Thoracic aorta (tissue), 2 donors: ENCODE results near the gene VWA3B. TPM values are rescaled to one million over a fixed set of nuclear protein-coding genes. Genes with fewer than 3 reads are reported as not detected.

Source experiments
- ATAC-seq: fragments of 150-250 bp; one replicate; pipeline ENCODE4 v1.8.0; 2017; ENCODE audit warnings: low read depth; ENCODE audit not compliant: insufficient number of reproducible peaks, low FRiP score
- DNase-seq: peaks from one replicate; pipeline ENCODE4 v3.0.0-alpha.2; 2020; ENCODE audit warnings: low spot score
- H3K27ac ChIP-seq, 2 donors: fragments of 200-600 bp; sonication (generic); 1 replicate in 1 of 2; 2 replicates in 1 of 2; pipeline ENCODE4 v1.5.1; 2016; ENCODE audit warnings: mild to moderate bottlenecking in 2 of 2, moderate library complexity in 2 of 2
- H3K27me3 ChIP-seq: fragments of 200-600 bp; sonication (generic); replicated peaks from 2 replicates; pipeline ENCODE4 v1.6.0; 2016; ENCODE audit warnings: mild to moderate bottlenecking; ENCODE audit not compliant: insufficient read depth
- H3K36me3 ChIP-seq: fragments of 200-600 bp; sonication (generic); one replicate; pipeline ENCODE4 v1.5.1; 2016
- H3K4me1 ChIP-seq, 2 donors: fragments of 200-600 bp; sonication (generic); 1 replicate in 1 of 2; 2 replicates in 1 of 2; pipeline versions ENCODE4 v1.5.1 to v1.6.0; 2016; ENCODE audit warnings: low read depth in 2 of 2, mild to moderate bottlenecking in 1 of 2; ENCODE audit not compliant: control insufficient read depth in 1 of 2
- H3K4me3 ChIP-seq: fragments of 200-600 bp; sonication (generic); 2 replicates; pipeline ENCODE4 v1.5.1; 2016; ENCODE audit warnings: mild to moderate bottlenecking
- H3K9me3 ChIP-seq: fragments of 200-600 bp; sonication (generic); 2 replicates; pipeline ENCODE4 v1.5.1; 2016
- total RNA-seq, 2 donors: library from RNA; depleted of rRNA; stranded (reverse); fragments of >200 nt; gene quantifications; one replicate each; pipeline versions ENCODE4 v1.1.0 to v1.2.3, GENCODE V29; 2016
- TF ChIP-seq, protein P1 (sequence below): fragments of 200-600 bp; sonication (generic); IDR thresholded peaks from one replicate; pipeline ENCODE4 v1.5.1; 2019; ENCODE audit warnings: antibody characterized with exemption

The VWA3B gene
- total RNA-seq, 2 donors from 2014 or later: 0.27 TPM; not detected in 1

DNA sequence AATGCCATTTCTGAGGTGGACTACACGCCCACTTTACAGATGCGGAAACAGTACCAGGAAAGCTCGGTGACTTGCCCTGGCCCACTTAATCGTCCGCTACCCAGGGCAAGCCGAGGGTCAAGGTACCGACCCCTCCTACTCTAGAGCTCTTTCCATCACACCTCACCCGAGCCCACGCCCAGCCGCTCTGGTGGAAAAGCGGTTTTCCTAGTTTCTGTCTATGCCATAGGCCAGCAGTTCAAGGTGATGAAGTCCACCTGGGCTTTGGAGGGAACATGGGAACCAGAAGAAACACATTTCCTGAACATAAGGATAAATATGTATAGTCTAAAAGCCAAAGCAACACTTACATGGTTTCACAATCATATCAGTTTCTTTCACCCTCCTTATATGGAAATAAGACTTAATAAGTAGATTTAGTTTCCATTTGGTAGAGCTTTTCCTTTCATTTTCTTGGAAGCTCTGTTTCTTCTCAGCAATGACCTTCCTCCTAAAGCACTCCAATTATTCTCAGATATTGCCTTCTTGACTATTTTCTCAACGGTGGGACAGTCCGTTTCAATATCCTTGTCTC lies 567 bp downstream of the VWA3B start:
- H3K4me3 ChIP-seq: peak overlapping the region; percentile 65
- H3K9me3 ChIP-seq: no peaks in the 10 kb centered on the region
- ATAC-seq (no peak), DNase-seq (no peak)
- no peaks in the 10 kb centered on the region for H3K36me3 ChIP-seq
- peaks cover 6 to 19% of the 10 kb centered on the region in 2 donors for H3K4me1 ChIP-seq
- H3K27ac ChIP-seq: no peak overlapping the region
- TF ChIP-seq, protein P1, sequence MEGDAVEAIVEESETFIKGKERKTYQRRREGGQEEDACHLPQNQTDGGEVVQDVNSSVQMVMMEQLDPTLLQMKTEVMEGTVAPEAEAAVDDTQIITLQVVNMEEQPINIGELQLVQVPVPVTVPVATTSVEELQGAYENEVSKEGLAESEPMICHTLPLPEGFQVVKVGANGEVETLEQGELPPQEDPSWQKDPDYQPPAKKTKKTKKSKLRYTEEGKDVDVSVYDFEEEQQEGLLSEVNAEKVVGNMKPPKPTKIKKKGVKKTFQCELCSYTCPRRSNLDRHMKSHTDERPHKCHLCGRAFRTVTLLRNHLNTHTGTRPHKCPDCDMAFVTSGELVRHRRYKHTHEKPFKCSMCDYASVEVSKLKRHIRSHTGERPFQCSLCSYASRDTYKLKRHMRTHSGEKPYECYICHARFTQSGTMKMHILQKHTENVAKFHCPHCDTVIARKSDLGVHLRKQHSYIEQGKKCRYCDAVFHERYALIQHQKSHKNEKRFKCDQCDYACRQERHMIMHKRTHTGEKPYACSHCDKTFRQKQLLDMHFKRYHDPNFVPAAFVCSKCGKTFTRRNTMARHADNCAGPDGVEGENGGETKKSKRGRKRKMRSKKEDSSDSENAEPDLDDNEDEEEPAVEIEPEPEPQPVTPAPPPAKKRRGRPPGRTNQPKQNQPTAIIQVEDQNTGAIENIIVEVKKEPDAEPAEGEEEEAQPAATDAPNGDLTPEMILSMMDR: no peak
- no peaks in the 10 kb centered on the region for H3K27me3 ChIP-seq

DNA sequence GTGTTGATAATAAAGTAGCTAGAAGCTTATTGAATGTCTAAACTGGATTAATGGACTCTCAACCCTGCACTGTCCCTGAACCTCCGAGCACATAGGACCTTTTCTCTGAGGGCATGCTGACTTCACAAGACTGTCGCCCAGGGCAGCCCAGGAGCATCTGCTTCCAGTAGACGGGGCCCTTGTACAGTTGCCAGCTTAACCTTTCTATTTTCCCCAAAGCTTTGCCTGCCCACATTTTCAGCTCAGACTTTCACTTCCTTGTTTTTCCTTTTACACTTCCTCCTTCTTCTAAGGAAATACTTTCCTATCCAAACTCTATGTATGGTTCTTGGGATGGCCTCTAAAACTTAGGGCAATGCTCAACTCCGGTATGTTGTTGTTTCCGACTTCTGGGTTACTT lies 1.3 kb downstream of the VWA3B start:
- Histone ChIP-seq H3K4me1 (peaks cover 6 to 19% of the 10 kb centered on the region in 2 donors), H3K36me3 (no peaks in the 10 kb centered on the region), H3K9me3 (no peaks in the 10 kb centered on the region), H3K27ac (no peak overlapping the region), H3K4me3 (no peak overlapping the region), H3K27me3 (no peaks in the 10 kb centered on the region)
- no peak for ATAC-seq
- TF ChIP-seq, protein P1: no peak
- DNase-seq: no peak

DNA sequence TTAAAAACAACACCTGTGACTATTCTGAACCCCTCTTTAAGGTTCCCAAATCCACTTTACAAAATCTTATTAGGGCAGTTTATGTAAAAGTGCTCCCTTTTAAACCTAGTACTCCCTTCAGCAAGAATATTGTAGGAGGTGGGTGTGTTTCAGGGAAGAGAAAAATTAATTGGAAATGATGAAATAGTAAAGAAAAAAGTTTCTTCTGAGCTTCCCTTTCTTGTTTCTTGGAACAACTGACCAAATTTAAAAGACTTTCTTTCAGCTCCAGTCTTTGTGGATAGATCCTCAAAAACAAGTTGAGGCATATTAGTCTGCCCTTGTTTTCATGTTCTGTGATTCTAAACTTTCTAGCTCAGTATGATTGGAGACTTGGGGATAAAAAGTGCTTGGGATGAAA lies 3.0 kb downstream of the VWA3B start:
- H3K4me1 ChIP-seq: peaks cover 6 to 19% of the 10 kb centered on the region in 2 donors
- H3K27me3 ChIP-seq: no peaks in the 10 kb centered on the region
- DNase-seq: no peak
- TF ChIP-seq, protein P1: no peak
- H3K27ac ChIP-seq: no peak overlapping the region
- H3K4me3 ChIP-seq: no peak overlapping the region
- H3K36me3 ChIP-seq: no peaks in the 10 kb centered on the region
- no peaks in the 10 kb centered on the region for H3K9me3 ChIP-seq
- no peak for ATAC-seq

DNA sequence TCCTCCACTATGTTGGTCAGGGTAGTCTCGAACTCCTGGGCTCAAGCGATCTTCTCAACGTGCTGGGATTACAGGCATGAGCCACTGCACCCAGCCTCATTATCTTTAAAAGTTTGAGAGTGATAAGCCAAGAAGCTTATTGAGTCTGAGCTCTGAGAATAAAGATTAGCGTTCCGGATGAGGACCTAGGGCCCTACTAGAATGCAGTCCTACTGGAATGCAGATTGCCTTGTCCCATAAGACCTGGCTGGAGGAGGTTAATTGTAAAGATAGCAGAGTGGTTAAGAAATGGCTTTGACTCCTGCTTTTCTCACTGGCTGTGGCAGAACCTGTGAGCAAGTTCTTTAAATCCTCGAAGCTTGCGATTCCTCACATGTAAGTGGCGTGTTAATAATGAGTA lies 4.0 kb downstream of the VWA3B start:
- ATAC-seq: no peak
- H3K9me3 ChIP-seq: peaks cover 5% of the 10 kb centered on the region
- H3K27me3 ChIP-seq: no peaks in the 10 kb centered on the region
- H3K27ac ChIP-seq: no peak overlapping the region
- H3K4me1 ChIP-seq: peaks cover 6 to 19% of the 10 kb centered on the region in 2 donors
- H3K4me3 ChIP-seq: no peak overlapping the region
- DNase-seq: no peak
- TF ChIP-seq, protein P1: no peak
- no peaks in the 10 kb centered on the region for H3K36me3 ChIP-seq

DNA sequence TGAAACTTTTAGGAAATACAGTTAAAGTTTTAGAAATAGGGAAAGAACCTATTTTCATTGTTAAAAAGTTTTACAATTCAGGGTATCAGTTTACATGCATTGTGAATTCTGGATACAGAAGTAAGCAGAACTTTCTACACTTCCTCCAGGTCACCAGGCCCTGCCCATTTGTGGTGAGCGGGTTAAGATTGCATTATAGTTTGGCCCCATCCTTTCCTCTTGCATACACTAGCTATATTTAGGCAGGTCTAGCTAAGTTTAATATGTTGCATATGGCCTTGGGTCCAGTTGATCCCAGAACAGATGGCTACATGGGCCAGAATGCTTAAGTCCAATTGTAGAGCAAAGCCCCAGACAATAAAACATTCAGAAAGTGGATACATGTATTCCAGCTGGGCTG lies 4.8 kb downstream of the VWA3B start:
- ATAC-seq: no peak
- Histone ChIP-seq H3K9me3 (peaks cover 11% of the 10 kb centered on the region), H3K4me1 (peaks cover 3 to 12% of the 10 kb centered on the region in 2 donors), H3K36me3 (no peaks in the 10 kb centered on the region), H3K4me3 (no peak overlapping the region), H3K27me3 (no peaks in the 10 kb centered on the region), H3K27ac (no peak overlapping the region)
- DNase-seq: no peak
- TF ChIP-seq, protein P1: no peak
